ENCODE results near the gene KIRREL3.

- TF ChIP-seq CTCF (IDR thresholded peaks at IDR 0.05; ENCODE audit: low read depth, low read length) (no peak), EZH2phosphoT487 (IDR thresholded peaks at IDR 0.05; ENCODE audit: low read depth) (no peak)
Observed at GRCh38 chr11:126776119-126776518, 224.5 kb downstream of the KIRREL3 start.
